Stimulated activated CD8-positive, alpha-beta memory T cell treated with anti-CD3 and anti-CD28 coated beads, Interleukin-15, amount 100 ng/mL, for 4 hours (primary cell): ENCODE data around the gene TCP1.
"Not testable (repeated sequence)": the region's sequence is repeated elsewhere in the genome, so short reads cannot be mapped to it uniquely, and the experiment has no call there.

Experiments used
- DNase-seq, 2 donors: peaks; one replicate each; pipeline ENCODE4 v3.0.0-alpha.2; 2020; ENCODE audit warnings: low read depth in 2 of 2

The TCP1 gene

GRCh38 chr6:159777240-159777904, 12.0 kb downstream of the TCP1 start:
- no peak for DNase-seq

- DNase-seq = no peak
Observed at GRCh38 chr6:159772196-159772595, 17.2 kb downstream of the TCP1 start.

DNA sequence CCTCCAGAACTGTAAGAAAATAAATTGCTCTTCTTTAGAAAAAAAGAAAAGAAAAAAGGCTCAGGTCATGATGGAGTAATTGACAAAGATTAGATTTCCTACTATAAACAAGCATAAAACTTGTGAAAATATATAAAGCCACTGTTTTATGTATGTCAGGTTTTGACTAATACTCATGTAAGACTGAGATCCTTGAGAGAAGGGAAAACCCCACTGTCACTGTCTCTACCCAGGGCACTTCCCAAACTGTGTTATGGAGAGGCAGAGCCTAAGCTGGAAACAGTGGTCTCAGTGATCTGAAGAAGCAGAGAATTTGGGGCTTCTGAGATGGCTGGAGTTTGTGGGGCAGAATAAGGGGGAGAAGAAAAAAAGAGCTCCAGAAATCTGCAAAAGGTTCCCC, 19.9 kb downstream of the TCP1 start:
- no peak for DNase-seq

DNA sequence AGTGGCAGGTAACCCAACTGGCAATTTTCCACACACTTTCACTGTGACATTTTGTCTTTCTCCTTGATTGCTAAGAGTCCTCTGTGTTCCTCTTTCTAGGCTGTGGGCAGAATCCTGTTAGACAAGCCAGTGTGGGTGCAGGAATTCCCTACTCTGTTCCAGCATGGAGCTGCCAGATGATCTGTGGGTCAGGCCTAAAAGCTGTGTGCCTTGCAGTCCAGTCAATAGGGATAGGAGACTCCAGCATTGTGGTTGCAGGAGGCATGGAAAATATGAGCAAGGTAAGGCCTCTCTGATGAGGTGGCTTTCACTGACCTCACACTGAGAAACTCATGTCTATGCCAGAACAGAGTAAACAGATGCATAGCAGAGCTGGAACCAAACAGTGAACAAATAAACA, 22.5 kb downstream of the TCP1 start:
- DNase-seq = no peak

DNA sequence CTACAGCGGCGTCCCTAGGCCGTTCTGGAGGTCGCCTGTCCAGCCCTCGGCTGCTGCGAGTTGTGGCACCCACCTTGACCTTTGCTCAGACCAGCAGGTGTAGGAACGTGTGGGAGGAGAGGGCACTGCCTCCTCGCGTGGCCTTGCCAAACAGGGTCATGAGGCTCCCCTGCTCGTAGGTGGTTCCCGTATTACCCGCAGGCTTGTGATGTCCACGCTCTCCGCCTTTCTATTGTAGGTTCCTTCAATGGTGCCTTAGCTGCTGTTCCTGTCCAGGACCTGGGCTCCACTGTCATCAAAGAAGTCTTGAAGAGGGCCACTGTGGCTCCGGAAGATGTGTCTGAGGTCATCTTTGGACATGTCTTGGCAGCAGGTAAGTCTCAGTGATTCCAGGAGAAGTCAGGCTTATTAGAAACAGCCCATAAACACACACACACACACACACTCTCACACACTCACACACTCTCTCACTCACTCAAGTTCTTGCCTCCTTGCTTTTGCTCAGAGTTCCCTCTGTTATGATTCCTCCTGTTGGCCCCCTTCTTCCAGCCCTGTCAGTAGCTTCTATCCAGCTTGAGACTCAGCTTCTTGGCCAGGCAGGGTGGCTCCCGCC, 26.6 kb downstream of the TCP1 start:
- DNase-seq = peak in 1 of 2 donors; percentile 1

GRCh38 chr6:159761873-159762680, 27.3 kb downstream of the TCP1 start, which contains the start of gene ACAT2:
Gene ACAT2, plus strand, starts transcription at chr6:159762045. Its CDS starts 43 bp downstream, at chr6:159762088.
- DNase-seq = peak; percentile 79 to 85

GRCh38 chr6:159761129-159761872, 28.1 kb downstream of the TCP1 start:
- no peak for DNase-seq

DNA sequence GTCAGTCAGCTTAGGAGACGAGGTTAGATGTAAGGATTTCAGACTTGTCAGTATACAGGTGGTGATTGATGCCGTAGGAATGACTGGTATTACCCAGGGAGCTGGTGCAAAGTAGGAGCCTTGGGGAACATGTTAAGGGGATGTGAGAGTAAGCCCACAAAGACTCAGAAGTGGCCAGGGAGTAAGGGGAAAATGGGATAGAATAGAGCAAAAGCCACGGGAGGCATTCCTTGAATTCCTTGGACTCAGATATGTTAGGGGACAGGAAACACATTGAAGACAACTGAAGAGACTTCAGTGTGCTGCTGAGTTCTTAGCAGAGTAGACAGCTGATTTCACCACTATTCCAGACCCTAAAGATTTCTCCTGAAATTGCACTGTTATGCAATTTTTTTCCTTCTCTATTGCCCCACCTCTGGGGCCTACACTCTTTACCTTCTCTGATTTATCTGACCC, 28.8 kb downstream of the TCP1 start:
- no peak for DNase-seq

GRCh38 chr6:159759645-159760044, 29.8 kb downstream of the TCP1 start:
- DNase-seq = no peak

GRCh38 chr6:159758031-159759001, 31.1 kb downstream of the TCP1 start:
- DNase-seq = no peak

DNA sequence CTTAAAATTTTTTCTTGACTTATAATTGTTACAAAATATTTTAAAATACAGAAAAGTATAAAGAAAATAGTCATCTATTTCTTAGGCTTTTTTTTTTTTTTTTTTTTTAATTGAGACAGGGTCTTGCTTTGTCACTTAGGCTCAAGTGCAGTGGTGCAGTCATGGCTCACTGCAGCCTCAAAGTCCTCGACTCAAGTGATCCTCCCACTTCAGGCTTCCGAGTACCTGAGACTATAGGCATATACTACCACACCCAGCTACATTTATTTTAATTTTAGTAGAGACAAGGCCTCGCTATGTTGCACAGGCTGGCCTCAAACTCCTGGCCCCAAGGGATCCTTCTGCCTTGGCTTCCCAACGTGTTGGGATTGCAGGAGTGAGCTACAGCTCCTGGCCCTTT, 32.9 kb downstream of the TCP1 start:
- DNase-seq = no peak

DNA sequence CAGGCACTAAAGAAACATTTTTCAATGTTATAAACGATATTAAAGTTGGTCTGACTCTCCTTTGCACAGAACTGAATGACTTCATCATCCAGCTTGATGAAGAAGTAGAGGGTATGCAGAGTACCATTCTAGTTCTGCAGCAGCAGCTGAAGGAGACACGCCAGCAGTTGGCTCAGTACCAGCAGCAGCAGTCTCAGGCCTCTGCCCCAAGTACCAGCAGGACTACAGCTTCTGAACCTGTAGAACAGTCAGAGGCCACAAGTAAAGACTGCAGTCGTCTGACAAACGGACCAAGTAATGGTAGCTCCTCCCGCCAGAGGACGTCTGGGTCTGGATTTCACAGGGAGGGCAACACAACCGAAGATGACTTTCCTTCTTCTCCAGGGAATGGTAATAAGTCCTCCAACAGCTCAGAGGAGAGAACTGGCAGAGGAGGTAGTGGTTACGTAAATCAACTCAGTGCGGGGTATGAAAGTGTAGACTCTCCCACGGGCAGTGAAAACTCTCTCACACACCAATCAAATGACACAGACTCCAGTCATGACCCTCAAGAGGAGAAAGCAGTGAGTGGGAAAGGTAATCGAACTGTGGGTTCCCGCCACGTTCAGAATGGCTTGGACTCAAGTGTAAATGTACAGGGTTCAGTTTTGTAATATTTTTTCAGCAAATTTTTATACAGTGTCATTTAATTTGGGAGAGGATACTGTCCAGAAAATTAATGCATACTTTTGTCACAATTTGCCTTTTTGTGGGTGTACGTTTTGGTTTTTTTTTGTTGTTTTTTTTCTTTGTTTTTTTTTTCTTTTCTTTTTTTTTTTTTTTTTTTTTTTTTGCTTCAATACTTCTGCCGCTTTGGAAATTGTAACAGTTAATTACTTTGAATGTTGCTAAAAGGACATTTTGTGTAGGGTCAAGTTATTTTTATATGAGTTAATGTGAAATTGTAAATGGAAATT, 34.2 kb downstream of the TCP1 start:
- DNase-seq = no peak

GRCh38 chr6:159754401-159754800, 35.0 kb downstream of the TCP1 start:
- no peak for DNase-seq

DNA sequence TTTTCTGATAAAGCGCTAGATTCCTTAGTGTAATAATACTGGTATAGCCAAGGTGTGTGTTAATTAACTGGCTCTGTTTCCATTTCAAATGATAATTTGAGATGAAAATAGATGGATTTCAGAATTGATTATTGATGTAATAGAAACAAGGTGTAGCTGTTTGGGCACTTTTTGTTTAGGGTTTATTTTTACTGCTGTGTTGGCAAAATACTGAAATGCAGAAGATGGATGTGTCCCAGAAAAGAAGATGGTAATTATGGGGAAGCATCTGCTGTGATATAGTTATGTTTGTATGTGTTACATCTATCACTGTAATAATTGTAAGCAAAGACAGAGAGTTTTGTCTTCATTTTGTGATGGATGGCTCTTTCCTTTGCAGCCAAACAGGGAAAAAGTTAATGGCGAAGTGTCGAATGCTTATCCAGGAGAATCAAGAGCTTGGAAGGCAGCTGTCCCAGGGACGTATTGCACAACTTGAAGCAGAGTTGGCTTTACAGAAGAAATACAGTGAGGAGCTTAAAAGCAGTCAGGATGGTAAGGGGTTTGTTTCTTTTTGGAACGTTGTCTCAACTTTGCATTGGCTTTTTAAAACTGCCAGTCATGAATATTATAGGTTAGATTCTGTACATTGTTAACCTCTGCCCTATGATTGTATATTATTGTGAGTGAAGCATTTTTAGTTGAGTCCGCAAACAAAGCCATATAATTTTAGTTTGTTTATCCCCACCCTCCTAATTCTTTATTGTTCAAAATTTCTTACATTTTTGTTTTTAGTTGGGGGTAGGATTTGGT, 36.1 kb downstream of the TCP1 start:
- DNase-seq = no peak

- DNase-seq = no peak
Observed at GRCh38 chr6:159751448-159751847, 38.0 kb downstream of the TCP1 start.

- DNase-seq = not testable (repeated sequence)
Observed at GRCh38 chr6:159748127-159748526, 41.3 kb downstream of the TCP1 start.

DNA sequence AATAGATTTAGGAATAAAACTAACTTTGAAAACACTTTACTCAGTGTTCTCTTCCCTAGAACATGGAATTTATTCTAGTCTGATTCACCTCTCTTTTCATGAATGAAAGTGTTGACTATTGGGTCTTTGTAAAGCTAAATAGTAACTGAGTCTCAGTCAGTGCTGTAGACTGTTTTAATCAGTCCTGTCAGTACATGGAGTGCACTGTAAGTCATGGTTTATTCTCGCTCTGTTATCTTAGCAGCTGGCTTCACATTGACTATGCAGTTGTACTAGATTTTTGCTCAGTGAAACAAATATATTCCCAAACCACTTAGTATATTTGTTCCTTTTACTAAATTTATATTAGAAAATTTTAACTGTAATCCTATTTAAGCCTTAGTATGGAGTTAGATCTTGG, 42.6 kb downstream of the TCP1 start:
- no peak for DNase-seq

DNA sequence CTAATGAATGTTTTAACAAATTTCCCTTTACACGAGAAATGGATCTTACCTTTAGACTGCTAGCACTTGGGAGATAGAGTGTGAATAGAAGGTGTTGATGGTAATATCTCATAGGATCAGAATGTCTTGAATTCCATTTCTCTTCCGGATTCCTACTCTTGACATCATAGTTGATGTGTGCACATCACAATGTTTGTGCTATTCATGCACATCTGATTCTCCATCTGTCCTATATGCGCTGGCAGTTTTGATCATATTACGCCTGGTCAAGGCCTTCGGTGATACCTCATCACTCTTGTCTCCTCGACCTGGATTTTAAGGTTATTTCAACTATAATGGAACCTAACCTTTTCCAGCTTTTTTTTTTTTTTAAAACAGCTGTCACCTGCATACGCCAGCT, 44.3 kb downstream of the TCP1 start:
- DNase-seq = no peak

- no peak for DNase-seq
Observed at GRCh38 chr6:159742165-159742564, 47.2 kb downstream of the TCP1 start.
